ENCODE data around the gene PRMT5. TPM values are rescaled to one million over a fixed set of nuclear protein-coding genes. Genes with fewer than 3 reads are reported as not detected.

Gene PRMT5
- 56.5 TPM for total RNA-seq

GRCh38 chr14:22929104-22929960, at the start of gene PRMT5:
Gene PRMT5 (minus strand): TSS chr14:22929376. CDS start chr14:22929361, 15 bp downstream.

GRCh38 chr14:22918804-22919600, 10.2 kb downstream of the PRMT5 start, which contains the start of gene RBM23:
Gene RBM23 (minus strand): TSS chr14:22919149.

GRCh38 chr14:22883173-22883976, 45.8 kb downstream of the PRMT5 start, which contains the start of gene REM2:
Gene REM2 (plus strand): TSS chr14:22883222. CDS start chr14:22883288, 66 bp downstream.

GRCh38 chr14:22871224-22872032, 57.7 kb downstream of the PRMT5 start, which contains the start of gene LRP10:
Gene LRP10 (plus strand): TSS chr14:22871740. CDS start chr14:22872304, 564 bp downstream.

Other genes with a start within 250 kb of the PRMT5 start
- gene OXA1L, start 162.7 kb downstream of the PRMT5 start, total RNA-seq: 54.7 TPM
- 4.1 TPM for gene SLC7A7, start 113.9 kb downstream of the PRMT5 start, total RNA-seq
- 36.0 TPM for gene MRPL52, start 99.5 kb downstream of the PRMT5 start, total RNA-seq
- 148 TPM for gene MMP14, start 92.8 kb downstream of the PRMT5 start, total RNA-seq
- 35.1 TPM for gene LRP10, start 57.6 kb downstream of the PRMT5 start, total RNA-seq
- gene REM2, start 46.2 kb downstream of the PRMT5 start, total RNA-seq: 2.0 TPM
- 648 TPM for gene RBM23, start 10.2 kb downstream of the PRMT5 start, total RNA-seq
- 41.9 TPM for gene HAUS4, start 27.7 kb upstream of the PRMT5 start, total RNA-seq
- 32.0 TPM for gene AJUBA, start 53.2 kb upstream of the PRMT5 start, total RNA-seq
- 14.9 TPM for gene C14orf93, start 80.8 kb upstream of the PRMT5 start, total RNA-seq
- gene PSMB5, start 105.5 kb upstream of the PRMT5 start, total RNA-seq: 137 TPM
- gene PSMB11, start 112.8 kb upstream of the PRMT5 start, total RNA-seq: not detected
- gene CDH24, start 128.1 kb upstream of the PRMT5 start, total RNA-seq: 17.0 TPM
- gene ACIN1, start 165.8 kb upstream of the PRMT5 start, total RNA-seq: 155 TPM
- gene C14orf119, start 166.1 kb upstream of the PRMT5 start, total RNA-seq: 15.8 TPM
- not detected for gene CIROP, start 175.6 kb upstream of the PRMT5 start, total RNA-seq
- gene CEBPE, start 189.9 kb upstream of the PRMT5 start, total RNA-seq: not detected